Hippocampal formation (tissue), 2 donors: ENCODE data around the gene TCF15.

Source experiments
- DNase-seq, 2 donors: peaks; one replicate each; lab custom pipeline; 2025; lab: John Stamatoyannopoulos, UW

TCF15 gene

DNA sequence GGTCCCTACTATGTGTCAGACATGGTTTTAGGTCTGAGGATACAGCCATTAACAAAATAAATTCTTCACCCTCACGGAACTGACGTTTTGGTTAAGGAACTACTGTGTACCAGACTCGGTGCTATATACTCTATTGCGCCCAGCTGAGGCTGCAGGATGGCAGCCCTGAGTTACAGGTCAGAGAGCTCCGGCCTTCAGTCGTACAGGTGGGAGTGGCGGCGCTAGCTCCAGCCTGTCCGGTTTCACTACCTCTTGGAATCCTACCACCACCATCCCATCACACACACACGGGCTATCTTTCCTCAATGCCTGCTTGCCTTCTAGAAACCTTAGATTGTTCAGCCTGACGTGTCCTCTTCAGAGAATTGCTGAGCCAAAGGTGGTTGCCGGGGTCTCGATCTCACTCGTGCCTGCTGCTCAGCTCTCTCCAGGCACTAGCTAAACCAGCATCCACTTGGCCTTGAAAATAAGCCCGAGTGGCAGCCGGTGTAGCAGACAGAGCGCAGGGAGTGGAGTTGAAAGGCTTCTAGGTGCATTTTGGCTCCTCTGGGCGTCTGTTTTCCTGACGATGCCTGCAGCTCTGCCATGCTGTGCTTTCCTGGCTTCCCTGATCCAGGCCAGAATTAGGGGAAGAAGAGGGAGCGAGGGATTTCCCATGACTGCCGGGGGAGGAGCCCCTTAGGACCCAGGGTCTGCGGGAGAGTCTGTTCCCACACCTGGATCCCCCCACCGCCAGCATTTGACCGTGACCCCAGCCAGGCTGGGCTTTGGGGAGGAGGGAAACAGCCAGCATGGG lies 1.1 kb upstream of the TCF15 start:
- DNase-seq = no peak

DNA sequence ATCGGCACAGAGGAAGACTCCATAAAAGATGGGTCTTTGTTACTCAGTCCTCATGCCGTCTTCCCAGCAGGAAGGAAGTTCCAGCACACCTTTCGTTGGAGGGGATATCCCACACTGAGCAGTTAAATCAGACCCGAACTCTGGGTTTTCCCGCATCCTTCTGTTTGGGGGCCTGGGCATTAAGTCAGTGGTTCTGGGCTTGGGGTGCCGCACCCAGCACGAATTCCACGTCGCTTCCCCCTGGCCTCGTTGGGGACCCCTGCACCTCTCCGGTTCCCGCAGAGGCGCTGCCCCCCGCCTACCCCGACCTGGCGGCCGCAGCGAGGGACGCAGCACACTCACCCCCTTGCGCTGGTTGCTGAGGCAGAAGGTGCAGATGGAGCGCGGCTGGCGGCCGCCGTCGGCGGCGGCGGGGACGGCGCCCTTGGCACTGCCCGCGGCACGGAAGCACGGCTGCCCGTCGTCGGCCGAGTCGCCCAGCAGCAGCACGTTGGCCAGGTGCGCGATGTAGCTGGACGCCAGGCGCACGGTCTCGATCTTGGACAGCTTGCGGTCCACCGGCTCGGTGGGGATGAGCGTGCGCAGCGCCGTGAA lies 641 bp downstream of the TCF15 start:
- no peak for DNase-seq

DNA sequence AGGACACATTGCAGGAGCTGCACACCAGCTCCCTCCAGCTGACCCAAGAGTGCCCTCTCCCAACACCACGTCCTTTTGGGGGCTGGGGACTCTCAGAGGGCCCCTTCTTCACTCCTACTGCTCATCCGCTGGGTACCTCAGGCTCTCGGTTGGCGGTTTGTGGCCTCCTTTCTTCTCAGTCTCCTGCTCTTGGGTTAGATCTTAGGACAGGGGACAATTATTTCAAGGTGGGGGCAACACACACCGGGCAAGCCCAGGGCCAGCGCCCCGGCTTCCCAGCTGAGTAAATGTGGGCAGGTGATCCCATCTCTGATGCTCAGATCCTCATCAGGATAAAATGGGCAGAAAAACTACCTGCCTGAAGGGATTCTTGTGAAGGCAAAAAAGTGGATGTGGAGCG lies 1.1 kb downstream of the TCF15 start:
- DNase-seq = no peak

DNA sequence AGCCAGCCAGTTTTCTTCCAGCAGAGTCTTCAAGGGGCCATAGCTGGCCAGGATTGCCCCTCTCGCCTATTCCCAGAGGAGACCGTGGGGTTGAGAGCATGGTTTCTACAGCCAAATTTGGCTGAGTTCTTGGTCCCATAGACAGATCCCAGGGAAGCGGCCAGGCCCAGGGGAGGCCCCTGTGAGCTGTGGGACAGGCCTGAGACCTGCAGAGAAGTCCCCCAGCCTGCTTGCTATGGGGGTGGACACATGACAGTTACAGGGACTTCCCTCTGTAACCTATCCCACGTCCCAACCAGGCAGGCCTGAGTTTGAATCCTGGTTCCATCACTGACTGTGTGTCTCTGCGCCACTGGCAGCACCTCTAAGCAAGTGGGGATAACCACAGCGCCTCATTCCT lies 2.6 kb downstream of the TCF15 start:
- no peak for DNase-seq

DNA sequence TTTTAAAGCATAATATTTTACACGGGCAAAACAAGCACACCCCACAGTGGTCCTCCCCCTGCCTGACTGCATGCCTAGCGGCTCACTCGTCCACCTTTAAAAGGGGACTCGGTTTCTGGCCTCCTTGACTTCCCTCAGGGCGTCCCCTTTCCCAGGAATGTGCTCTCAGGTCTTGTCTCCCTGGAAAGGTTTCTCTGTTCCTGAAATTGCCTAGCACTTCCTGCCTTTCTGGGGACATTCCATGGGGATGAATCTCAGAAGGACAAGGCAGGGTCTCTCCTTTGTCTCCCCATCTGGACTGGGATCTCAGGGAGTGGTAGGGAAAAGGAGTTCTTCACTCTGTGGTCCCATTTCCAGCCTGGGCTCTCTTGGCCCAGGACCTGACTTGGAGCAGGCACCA lies 4.9 kb downstream of the TCF15 start:
- DNase-seq = no peak

DNA sequence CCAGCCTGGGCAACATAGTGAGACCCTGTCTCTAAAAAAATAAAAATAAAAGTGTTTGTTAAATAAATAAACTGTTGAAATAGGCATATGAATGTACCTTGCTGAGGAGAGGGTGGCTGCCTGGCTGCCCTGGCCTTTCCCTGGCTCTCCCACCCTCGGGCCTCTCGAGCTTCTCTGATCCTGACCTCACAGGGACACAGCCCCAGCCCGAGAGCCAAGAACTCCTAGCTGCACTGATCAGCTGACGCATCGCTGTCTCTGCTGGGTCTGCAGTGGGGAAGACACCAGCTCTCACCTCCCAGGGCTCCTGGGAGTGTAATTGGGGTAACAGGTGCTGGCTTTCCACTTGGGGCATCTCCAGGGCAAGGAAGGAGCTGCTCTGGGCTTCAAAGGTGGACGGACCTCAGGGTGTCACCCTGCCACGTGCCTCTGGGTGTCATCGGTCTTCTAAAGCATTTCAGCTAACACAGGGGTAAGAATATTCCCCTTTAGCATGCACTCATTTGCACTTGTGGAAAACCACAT lies 6.9 kb downstream of the TCF15 start:
- DNase-seq = no peak

DNA sequence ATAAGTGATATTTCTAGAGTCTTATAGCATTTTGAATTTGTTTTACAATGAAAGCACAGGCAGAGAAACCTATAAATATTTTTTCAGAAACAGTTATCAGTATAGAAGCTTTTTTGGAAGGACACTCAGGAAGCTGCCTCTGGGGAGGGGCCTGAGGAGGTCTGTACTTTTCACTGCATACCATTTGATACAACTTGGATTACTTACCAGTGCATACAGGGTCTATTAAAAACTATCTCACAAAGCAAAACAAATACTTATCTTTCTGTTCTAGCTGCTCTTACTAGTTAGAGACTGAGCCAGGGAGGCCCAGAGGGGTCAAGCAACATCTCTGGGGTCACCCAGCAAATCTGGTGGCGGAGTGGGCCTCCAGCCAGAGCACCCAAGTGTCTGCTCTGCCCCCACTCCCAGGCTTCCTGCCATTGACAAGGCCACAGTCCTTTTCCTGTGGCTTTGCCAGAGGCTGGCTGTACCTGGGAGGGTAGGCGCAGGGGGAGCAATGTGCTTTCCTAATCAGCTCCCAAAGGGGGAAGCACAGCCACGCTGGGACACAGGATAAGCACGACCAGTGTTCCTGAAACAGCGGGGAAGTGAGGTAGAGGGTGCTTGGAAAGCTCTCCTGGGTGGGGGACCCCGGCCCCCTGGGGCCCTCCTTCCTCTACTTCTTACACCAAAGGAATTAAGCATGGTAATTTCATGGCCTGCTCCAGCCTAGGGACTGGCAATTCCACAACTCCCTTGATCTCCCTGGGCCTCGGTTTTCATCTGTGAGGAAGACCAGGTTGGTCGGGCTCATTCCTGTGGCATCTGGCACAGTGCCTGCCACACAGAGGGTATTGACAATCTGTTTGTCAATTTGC lies 7.8 kb downstream of the TCF15 start:
- no peak for DNase-seq

DNA sequence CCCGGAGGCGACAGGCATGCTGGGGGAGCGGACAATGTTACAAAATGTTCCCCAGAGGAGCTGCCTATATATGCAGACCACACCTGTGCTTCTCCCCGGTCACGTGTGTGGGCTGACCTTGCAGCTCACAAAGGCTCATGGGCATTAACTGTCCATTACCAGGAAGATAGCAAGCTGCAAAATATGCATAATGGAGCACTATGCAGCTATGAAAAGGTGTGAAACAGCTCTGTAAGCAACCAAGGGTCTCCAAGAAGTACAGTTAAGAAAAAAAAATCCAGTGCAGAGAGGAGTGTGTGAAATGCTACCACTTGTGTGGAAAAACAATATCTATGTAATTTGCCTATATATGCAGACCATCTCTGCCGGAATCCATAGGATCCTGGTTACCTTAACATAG lies 9.4 kb downstream of the TCF15 start:
- no peak for DNase-seq

DNA sequence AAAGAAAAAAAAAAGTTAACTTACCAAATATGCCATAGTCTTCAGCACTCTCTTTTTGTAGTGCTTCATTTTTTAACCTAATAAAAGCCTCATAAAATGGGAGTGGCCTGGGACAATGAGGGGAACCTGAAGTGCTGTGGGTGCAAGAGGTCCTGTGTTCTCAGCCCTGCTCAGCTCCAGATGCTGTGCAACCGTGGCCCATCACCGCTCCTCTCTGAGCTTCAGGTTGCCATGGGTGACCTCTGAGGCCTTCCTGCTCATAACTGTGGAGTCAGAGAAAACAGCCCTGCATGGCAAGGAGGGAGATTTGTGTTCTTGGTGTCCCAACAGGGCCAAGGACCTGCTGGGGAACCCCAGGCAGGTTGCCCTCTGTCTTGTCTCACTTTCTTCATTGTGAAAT lies 10.0 kb downstream of the TCF15 start:
- DNase-seq = no peak

DNA sequence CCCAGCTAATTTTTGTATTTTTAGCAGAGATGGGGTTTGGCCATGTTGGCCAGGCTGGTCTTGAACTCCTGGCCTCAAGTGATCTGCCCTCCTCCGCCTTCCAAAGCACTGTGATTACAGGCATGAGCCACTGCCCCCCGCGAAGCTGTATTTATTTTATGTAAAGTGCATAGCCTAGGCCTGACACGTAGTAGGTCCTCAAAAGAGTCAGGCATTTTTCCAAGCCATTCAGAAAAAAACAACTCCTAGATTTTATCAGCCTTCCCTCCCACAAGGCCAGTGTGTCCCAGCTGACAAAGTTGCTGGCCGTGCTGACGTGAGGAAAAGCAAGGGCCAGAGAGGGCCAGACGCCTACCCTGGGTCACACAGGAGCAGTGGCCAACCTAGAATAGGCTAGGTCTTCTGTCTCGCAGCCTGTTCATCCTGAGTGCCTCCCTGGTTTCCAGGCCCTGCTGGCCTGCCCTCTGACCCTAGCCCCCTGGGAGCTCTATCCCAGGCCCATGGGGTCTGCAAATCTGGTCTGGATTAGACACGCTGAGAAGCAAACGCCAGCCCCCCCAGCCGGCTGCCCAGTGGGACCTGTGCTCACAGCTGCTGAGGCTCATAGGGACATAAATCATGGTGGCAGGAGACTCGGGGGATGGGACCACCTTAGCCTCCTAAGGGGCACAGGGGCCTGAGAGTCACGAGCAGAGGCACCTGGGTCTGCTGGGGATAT lies 11.8 kb downstream of the TCF15 start:
- no peak for DNase-seq

DNA sequence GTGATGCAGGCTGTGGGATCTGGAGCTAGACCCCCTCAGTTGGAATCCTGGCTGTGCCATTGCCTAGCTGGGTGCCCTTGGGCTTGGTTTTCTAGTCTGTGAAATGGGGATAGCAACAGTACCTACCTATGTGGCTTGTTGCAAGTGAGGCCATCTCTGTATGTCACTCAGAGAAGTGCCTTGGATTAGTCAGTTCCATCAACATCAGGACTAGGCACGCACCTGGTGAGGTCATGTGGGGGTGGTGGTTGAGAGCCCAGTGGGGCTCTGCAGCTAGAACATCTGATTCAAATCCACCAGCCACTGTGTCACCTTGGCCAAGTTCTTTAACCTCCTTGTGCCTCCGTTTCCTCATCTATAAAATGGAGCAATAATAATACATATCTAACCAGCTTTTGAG lies 12.5 kb downstream of the TCF15 start:
- DNase-seq = no peak

DNA sequence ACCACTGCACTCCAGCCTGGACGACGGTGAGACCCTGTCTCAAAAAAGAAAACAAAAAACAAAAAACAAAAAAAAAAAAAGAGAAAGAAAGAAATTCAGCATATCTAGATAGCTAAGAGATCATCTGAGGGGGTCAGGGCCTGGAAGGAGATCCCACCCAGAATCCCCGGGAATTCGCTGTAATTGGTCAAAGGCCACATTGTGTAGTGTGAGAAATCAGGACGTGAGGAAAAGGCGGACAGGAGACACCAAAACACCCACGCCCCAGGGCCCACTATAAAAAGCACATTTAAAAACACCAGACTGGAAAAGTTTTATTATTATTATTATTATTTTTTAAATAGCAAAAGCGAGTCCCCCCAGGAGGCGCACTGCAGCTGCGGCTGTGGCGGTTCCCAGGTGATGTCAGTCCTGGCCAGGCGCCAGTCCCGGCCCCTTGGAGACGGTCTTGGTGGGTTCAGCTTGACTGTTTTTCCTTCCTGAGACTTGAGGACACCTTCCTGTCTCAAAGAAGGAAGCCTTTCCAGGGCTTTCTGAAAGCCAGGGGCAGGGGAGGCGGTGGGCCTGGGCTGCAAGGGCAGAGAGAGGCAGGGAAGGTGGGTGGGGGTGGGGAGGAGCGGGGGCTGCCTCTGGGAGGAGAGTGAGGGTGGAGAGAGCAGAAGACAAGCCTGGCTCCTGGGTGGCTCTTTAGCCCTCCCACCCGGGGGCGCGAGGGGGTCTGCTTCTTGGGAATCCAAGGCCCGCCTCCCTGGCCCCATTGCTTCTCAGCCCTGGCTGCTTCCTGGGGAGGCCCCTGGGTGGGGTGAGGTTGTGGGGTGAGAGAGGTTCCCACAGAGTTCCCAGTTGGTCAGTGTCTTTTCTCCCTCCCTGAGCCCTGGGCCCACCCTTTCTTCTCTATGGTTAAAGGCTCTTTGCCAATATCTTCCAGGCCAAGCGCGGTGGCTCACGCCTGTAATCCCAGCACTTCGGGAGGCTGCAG lies 14.5 kb downstream of the TCF15 start:
- no peak for DNase-seq

DNA sequence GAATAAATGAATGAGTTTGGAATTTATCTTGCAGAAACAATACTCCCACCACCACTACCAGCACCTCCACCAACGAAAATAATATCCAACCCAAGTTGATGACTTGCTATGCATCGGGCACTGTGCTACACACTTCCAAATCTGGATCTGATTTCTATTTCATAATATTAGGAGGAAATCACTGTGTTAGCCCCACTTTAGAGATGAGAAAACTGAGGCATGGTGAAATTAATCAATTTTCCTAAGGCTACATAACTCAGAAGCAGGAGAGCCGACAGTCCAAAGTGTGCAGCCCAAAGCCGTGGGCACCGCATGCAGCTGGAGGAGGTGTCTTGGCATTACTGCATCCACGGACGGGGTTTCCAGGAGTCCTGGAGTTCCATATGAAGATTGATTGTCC lies 17.6 kb downstream of the TCF15 start:
- DNase-seq = no peak

DNA sequence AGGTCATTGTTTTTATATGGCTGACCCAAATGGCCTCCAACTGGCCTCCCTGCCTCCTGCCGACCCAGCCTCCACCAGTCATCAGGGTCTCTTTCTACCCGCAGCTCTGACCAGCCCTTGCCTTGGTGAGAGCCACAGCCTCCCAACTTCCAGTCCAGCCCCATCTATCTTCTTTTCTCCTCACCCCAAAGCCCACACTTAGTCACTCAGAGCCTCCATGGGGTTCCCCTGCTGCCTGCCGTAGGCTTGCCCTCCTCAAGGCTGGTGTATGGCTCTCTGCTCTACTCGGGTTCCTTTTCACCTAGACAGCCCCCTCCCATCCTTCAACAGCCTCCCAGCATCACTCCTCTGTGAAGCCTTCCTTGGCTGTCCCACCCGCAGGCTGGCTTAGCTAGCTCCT lies 18.2 kb downstream of the TCF15 start:
- DNase-seq = no peak

DNA sequence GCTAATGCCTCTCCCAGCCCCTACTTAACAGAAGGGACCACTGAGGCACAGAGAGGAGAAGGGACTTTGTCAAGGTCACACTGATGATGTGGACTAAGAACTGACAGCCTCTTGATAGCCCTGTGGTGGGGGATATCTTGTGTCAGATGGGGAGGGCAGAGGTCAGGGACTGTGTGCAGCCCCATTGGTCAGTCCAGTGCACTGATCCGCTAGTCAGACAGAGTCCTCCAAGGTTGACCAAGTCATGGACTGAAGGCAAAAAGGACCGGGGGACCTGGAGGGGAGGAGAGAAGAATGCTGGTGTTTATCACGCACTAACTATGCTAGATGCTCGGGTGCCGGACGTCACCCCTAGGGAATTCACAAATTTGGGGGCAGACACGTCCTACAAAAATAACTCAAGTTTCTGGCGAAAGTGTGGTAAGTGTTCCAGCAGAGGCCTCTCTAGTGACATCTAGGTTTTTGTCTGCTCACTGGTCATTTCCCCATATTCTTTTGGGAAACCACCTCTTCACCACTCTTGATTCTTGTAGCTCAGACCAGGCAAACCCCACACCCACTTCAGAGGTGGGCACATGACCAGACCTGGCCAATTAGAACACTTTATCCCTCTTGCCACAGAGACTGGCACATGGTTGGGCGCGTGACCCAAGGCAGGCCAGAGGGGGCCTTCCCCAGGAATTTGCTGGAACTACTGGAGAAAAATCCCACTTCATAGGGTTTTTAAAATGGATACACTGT lies 21.0 kb downstream of the TCF15 start:
- no peak for DNase-seq

DNA sequence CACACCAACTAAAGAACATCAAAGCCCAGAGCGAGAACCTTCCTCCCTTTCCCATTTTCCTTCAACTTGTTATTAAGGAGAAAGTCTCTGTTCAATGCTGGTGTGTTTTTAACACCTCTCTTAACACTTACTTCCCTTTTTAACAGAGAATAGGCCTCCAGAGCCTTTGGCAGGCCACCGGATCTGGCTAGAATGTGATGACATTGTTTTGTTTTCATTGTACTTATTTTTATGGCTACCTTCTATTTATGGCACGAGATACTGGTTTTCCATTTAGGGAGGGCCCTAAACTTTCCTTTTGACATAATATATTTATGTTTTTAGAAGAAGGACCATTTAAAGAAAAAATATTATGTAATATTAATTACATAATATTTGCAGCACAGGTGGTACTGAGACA lies 21.6 kb downstream of the TCF15 start:
- no peak for DNase-seq

DNA sequence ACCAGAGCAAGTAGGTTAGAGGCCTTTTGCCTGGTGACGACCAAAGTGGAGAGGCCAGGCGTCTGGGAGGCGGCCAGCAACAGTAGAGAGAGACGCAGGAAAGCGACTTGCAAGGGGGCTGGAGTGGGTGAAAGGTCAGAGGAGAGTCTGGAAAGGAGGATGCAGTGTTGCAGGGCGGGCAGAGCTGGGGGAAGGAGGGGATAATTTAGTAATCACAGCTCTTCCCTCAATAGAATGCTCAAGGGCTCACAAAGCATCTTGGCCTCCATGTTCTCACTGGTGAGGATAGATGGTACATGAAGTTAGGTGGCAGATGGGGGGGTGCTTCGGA lies 25.2 kb downstream of the TCF15 start:
- DNase-seq = no peak

DNA sequence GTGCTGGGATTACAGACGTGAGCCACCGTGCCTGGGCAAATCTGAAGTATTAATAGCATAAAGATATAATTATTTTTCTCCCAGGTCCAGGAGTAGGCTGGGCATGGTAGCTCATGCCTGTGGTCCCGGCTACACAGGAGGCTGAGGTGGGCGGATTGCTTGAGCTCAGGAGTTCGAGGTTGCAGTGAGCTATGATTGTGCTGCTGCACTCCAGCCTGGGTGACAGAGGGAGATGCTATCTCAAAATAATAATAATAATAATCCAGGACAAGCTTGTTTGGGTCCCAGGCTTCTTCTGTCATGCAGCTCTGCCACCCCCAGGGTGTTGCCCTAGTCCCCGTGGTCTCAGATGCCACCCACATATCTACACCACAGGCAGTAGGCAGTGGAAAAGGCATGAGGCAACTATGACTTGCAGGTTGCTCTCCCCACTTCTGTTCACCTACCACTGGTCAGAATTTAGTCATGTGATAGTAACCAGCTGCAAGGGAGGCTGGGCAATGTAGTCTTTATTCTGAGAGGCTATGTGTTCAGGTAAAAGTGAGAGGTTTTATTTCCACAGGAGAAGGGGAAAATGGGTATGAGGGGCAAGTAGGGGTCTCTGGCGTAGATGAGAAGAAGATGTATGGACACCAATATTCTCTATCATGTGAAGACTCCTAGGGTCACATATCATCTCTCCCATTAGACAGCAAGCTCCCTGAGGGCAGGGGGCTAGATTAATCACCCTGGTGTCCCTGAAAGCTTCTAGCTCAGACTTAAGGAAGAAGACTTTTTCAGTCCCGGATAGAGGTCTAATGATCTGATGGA lies 25.7 kb downstream of the TCF15 start:
- no peak for DNase-seq

DNA sequence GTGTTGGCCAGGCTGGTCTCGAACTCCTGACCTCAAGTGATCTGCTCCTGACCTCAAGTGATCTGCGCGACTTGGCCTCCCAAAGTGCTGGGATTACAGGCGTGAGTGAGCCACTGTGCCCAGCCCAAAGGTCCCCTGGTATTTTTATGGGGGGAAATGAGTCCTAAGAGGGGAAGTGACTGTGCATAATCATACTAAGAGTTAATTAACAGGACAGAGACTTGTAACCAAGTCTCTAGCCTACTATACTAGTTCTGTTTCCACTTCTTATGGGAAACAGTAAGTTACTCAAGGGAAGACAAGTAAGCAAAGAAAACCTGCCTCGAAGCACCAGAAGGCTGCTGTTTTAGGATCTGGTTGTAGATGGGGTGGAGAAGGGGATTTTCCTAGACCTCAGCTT lies 27.9 kb downstream of the TCF15 start:
- no peak for DNase-seq
